Right renal cortex interstitium (tissue), 3 donors: ENCODE measurements around the gene ABLIM2. TPM values are rescaled to one million over a fixed set of nuclear protein-coding genes. Genes with fewer than 3 reads are reported as not detected.
"Not testable (repeated sequence)": the region's sequence is repeated elsewhere in the genome, so short reads cannot be mapped to it uniquely, and the experiment has no call there.

Experiments used
- DNase-seq, 3 donors: peaks; one replicate each; pipeline ENCODE4 v3.0.0-alpha.2; 2013; ENCODE audit warnings: low read depth in 3 of 3, low spot score in 2 of 3
- polyA plus RNA-seq, 3 donors: library from polyadenylated mRNA; unstranded; fragments of 120-200 nt; gene quantifications; one replicate each; pipeline ENCODE4 v1.2.1, GENCODE V29; 2013; ENCODE audit not compliant: insufficient read length in 3 of 3

The ABLIM2 gene
- polyA plus RNA-seq, 3 donors, result 6.5 to 7.2 (median 6.9) TPM

DNA sequence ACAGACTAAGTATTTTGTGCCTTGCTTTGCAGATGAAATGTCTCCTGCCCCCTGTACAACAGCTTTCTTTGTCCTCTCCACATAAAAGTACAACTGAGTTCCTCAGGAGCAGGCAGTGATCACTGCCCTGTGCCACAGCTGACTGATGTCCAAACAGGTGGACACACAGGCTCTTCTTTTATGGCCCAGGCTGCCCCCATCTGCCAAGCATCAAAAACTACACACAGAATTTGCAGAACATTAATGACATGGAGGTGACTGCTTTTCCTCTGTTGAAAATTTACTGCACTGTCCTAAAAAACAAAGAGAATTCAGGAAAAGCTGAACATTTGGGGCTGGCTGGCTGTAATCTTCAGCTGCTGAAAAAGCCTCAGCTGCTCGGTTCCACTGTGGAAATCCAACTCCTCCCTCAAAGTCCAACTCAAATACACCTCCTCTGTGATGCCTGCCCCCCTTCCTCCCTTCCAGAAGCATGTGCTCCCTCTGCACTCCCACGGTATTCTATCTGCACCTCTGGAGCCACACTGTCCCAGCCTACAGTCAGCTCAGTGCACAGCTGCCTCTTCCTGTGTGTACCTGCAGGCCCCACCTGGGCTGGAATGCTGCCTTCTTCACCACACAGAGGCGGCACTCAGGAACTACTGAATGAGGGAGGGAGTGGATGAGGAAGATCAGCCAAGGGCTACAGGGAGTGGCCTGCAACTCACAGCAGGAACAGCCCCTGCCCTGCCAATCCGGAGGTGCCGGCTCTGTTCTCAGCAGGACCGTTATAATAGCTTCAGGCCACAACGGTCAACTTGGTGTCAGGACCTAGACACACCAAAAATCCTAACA, 229.3 kb downstream of the ABLIM2 start:
- DNase-seq, result no peak

DNA sequence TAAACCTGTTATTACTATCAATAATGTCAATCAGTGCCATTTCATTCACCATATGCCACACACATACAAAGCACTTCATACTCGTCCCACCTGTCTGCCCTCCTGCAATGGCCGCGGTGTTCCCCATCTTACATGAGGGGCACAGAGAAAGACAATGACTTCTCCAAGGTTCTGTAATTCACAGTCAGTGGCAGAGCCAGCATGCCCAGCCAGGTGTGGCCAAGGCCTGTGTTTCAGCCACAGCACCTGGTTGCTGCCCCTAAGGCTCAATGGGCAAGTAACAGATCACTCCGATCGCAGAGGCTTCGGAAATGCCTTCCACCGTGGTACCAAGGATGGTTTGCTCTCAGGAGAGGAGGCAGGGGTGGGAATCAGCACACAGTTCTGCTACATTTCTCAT, 229.9 kb downstream of the ABLIM2 start:
- no peak for DNase-seq

DNA sequence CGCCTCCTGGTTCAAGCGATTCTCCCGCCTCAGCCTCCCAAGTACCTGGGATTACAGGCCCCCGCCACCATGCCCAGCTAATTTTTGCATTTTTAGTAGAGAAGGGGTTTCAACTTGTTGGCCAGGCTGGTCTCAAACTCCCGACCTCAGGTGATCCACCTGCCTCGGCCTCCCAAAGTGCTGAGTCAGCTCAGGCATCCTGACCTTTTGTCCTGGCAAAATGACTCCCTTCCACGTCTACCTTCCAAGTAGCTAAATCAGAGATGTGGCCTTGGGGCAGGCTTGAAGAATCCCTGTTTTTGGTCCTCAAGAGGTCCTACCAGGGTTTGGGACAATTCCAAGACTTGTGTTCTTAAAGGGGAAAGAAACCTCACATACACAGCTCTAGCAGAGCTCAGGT, 231.8 kb downstream of the ABLIM2 start:
- DNase-seq, result no peak

DNA sequence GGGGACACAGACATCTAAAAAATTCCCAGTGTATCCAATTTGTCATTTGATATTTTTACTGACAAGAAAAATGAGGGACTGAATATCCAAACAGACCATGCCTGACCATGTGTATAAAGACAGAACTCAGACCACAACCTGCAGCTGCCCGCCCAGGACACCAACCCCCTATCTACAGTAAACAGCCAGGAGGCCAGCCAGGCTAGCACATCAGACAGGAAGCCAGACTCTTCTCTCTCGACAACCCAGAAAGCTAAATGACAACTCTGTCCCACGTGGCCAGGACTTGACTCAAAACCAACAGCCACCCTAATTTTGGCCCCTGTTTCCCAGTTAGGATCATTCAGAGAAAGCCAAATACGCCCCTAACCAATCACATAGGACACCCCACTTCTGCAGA, 234.0 kb downstream of the ABLIM2 start:
- no peak for DNase-seq

DNA sequence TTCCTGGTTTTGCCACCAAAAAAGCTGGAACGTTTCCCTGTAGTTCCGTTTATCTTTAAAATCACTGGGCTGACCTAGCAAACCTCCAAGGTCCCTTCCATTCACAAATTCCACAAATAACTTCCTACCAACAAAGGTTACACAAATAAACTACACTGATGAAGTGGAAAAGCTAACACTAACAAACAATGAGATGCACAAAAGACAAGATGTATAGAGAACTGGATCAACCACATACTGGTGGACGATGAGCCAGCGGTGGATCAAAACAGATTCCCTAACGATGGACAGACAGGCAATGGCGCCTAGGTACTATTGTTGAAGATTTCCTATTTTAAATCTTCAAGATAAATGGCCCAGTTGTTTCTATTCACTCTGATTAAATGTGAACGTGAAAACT, 234.4 kb downstream of the ABLIM2 start:
- DNase-seq, result no peak

DNA sequence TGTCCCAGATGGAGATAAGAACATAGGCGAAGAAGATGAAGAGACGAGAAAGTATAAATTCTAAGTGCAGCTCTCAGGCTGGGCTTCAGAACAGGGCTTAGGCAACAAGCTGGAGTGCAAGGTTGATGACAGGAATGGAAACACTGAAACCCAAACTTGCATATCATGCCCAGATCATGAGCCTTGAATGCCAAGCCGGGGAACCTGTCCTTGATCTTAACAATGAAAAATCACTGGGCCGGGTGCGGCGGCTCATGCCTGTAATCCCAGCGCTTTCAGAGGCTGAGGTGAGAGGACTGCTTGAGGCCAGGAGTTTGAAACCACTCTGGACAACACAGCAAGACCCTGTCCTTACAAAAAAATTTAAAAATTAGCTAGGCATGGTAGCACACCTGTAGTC, 236.1 kb downstream of the ABLIM2 start:
- no peak for DNase-seq

DNA sequence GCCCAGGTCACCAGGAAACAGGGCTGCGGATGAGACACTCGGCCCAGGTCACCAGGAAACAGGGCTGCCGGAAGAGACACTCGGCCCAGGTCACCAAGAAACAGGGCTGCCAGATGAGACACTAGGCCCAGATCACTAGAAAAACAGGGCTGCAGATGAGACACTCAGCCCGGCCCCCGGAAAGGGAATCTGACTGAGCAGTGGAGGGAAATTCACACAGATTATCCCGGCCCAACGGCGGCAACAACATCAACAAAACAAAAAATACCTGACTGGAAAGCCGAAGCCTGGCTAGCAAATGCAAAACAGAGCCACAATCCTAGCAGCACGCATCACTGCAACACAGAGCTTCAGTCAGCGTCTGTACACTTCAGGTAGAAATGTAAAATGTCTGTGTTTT, 239.6 kb downstream of the ABLIM2 start:
- no peak for DNase-seq

DNA sequence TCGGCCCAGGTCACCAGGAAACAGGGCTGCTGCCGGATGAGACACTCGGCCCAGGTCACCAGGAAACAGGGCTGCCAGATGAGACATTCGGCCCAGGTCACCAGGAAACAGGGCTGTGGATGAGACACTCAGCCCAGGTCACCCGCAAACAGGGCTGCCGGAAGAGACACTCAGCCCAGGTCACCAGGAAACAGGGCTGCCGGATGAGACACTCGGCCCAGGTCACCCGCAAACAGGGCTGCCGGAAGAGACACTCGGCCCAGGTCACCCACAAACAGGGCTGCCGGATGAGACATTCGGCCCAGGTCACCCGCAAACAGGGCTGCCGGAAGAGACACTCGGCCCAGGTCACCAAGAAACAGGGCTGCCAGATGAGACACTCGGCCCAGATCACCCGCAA, 240.4 kb downstream of the ABLIM2 start:
- not testable (repeated sequence) for DNase-seq

DNA sequence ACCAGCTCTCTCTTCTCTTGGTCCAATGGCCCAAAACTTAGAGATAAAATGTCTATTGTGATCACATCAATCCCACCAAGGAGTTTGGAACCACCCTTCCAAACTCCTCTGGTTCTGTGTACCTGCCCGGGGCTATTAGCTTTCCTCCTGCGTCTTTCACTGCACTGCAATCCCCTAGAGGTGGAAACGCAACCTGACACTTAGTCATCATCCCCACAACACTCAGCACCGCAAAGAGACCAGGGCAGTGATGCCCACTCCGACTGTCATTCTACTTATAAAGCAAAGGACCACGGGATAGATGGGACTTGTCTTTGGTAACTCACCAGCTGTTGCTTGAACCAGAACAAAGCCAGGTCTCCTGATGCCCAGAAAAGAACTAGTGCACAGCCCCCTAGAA, 240.9 kb downstream of the ABLIM2 start:
- no peak for DNase-seq

DNA sequence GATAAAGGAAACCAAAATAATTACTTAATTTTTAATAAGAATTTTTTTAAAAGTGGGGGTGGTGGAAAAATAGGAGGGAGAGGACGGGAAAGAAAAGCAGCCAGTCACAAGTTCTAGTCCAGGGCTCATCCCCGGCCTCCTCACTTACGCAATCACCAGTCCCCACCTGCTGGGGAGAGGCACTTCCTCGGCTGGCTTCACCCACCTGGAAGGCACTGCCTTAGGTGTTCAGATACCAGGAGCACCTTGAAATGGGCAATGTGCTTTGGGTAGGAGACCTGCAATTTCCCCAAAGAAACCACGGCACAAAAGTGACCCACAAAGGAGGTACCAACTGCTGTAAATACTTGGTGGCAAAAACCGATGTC, 242.8 kb downstream of the ABLIM2 start:
- no peak for DNase-seq

Other genes starting within 250 kb of the ABLIM2 start
- 10 to 100 TPM; 18.2 to 20.5 (median 20.4) TPM for gene AFAP1, start 219.0 kb downstream of the ABLIM2 start, polyA plus RNA-seq
- gene SH3TC1, start 40.5 kb upstream of the ABLIM2 start, polyA plus RNA-seq, result 10 to 100 TPM; 19.3 to 22.3 (median 19.4) TPM
- gene HTRA3, start 110.9 kb upstream of the ABLIM2 start, polyA plus RNA-seq, result 1 to 10 TPM; 7.9 to 9.9 (median 8.7) TPM